H9 (cell line): Measurements from ENCODE around the gene RASA3. TPM values are rescaled to one million over a fixed set of nuclear protein-coding genes. Genes with fewer than 3 reads are reported as not detected.
A peak's percentile ranks its signal among the peaks of the same experiment; 100 is the strongest.

Source experiments
- DNase-seq: peaks from one replicate; pipeline ENCODE4 v3.0.0-alpha.2; 2017
- H2AFZ ChIP-seq: one replicate; pipeline ENCODE4 v1.6.1; 2013; ENCODE audit warnings: mild to moderate bottlenecking, low read length, control low read depth, moderate library complexity
- H2AK5ac ChIP-seq: 2 replicates; pipeline ENCODE4 v1.6.1; 2013; ENCODE audit warnings: low read length, control low read depth, mixed read lengths; ENCODE audit not compliant: insufficient read length
- H2BK120ac ChIP-seq: one replicate; pipeline ENCODE4 v1.6.1; 2013; ENCODE audit warnings: low read depth, mild to moderate bottlenecking, low read length, control low read depth, inconsistent platforms; ENCODE audit not compliant: poor library complexity, severe bottlenecking
- H2BK12ac ChIP-seq: 2 replicates; pipeline ENCODE4 v1.6.1; 2013; ENCODE audit warnings: low read length, control low read depth, mixed read lengths, low read depth; ENCODE audit not compliant: insufficient read length
- H2BK15ac ChIP-seq: 2 replicates; pipeline ENCODE4 v1.6.1; 2013; ENCODE audit warnings: low read depth, low read length, control low read depth
- H2BK20ac ChIP-seq: one replicate; pipeline ENCODE4 v1.6.1; 2013; ENCODE audit warnings: low read depth, mild to moderate bottlenecking, low read length, control low read depth, inconsistent platforms; ENCODE audit not compliant: poor library complexity, severe bottlenecking
- H2BK5ac ChIP-seq: 2 replicates; pipeline ENCODE4 v1.6.1; 2013; ENCODE audit warnings: low read length, control low read depth, mixed read lengths; ENCODE audit not compliant: insufficient read length
- H3K14ac ChIP-seq: 2 replicates; pipeline ENCODE4 v1.6.1; 2013; ENCODE audit warnings: low read length, control low read depth; ENCODE audit not compliant: insufficient read depth
- H3K18ac ChIP-seq: 2 replicates; pipeline ENCODE4 v1.6.1; 2013; ENCODE audit warnings: low read depth, mild to moderate bottlenecking, mixed read lengths, low read length, control low read depth; ENCODE audit not compliant: insufficient read length
- H3K23ac ChIP-seq: 2 replicates; pipeline ENCODE4 v1.6.1; 2013; ENCODE audit warnings: low read length, control low read depth, mixed read lengths, low read depth; ENCODE audit not compliant: insufficient read length
- H3K23me2 ChIP-seq: 2 replicates; pipeline ENCODE4 v1.6.1; 2013; ENCODE audit warnings: low read depth, mild to moderate bottlenecking, mixed read lengths, low read length, control low read depth; ENCODE audit not compliant: insufficient read length, poor library complexity, severe bottlenecking
- H3K27ac ChIP-seq: 2 replicates; pipeline ENCODE4 v1.5.1; 2013; ENCODE audit warnings: low read length, control low read depth, mixed read lengths, low read depth; ENCODE audit not compliant: insufficient read length
- H3K27me3 ChIP-seq: 2 replicates; pipeline ENCODE4 v1.6.1; 2013; ENCODE audit warnings: low read length, control low read depth, inconsistent platforms; ENCODE audit not compliant: insufficient read depth
- H3K4ac ChIP-seq: 2 replicates; pipeline ENCODE4 v1.6.1; 2013; ENCODE audit warnings: low read depth, mild to moderate bottlenecking, control low read depth, inconsistent platforms, low read length, moderate library complexity
- H3K4me1 ChIP-seq: 2 replicates; pipeline ENCODE4 v1.6.1; 2013; ENCODE audit warnings: low read length, control low read depth, inconsistent platforms; ENCODE audit not compliant: insufficient read depth
- H3K4me2 ChIP-seq: 2 replicates; pipeline ENCODE4 v1.6.1; 2013; ENCODE audit warnings: low read length, control low read depth, mixed read lengths; ENCODE audit not compliant: insufficient read length, insufficient read depth
- H3K56ac ChIP-seq: 2 replicates; pipeline ENCODE4 v1.6.1; 2013; ENCODE audit warnings: low read depth, mild to moderate bottlenecking, mixed read lengths, low read length, control low read depth; ENCODE audit not compliant: insufficient read length
- H3K79me1 ChIP-seq: 2 replicates; pipeline ENCODE4 v1.6.1; 2013; ENCODE audit warnings: low read depth, mild to moderate bottlenecking, moderate library complexity, low read length, control low read depth, inconsistent platforms; ENCODE audit not compliant: insufficient read depth, poor library complexity, severe bottlenecking
- H3K79me2 ChIP-seq: 2 replicates; pipeline ENCODE4 v1.6.1; 2013; ENCODE audit warnings: low read length, control low read depth, inconsistent platforms; ENCODE audit not compliant: insufficient read depth
- H3K9ac ChIP-seq: 2 replicates; pipeline ENCODE4 v1.6.1; 2013; ENCODE audit warnings: low read length, control low read depth, mixed read lengths; ENCODE audit not compliant: insufficient read length; ENCODE audit errors: extremely low read depth
- H3K9me3 ChIP-seq: one replicate; pipeline ENCODE4 v1.6.1; 2013; ENCODE audit warnings: low read depth, low read length, inconsistent platforms; ENCODE audit not compliant: control insufficient read depth
- H3T11ph ChIP-seq: one replicate; pipeline ENCODE4 v1.6.1; 2013; ENCODE audit warnings: mild to moderate bottlenecking, low read length, control low read depth, inconsistent platforms
- H4K20me1 ChIP-seq: one replicate; pipeline ENCODE4 v1.6.1; 2013; ENCODE audit not compliant: control insufficient read depth, insufficient read length, insufficient read depth
- H4K5ac ChIP-seq: 2 replicates; pipeline ENCODE4 v1.6.1; 2013; ENCODE audit warnings: low read depth, mild to moderate bottlenecking, mixed read lengths, low read length, control low read depth; ENCODE audit not compliant: insufficient read length
- H4K8ac ChIP-seq: replicated peaks from 2 replicates; pipeline ENCODE4 v1.6.1; 2013; ENCODE audit warnings: low read length, control low read depth, mixed read lengths, low read depth; ENCODE audit not compliant: insufficient read length
- H4K91ac ChIP-seq: 2 replicates; pipeline ENCODE4 v1.6.1; 2013; ENCODE audit warnings: low read depth, mild to moderate bottlenecking, moderate library complexity, mixed read lengths, low read length, control low read depth; ENCODE audit not compliant: insufficient read length
- H3K27ac Mint-ChIP-seq, 3 experiments: 2 replicates in 2 of 3; 3 replicates in 1 of 3; pipeline ENCODE4 v1.8.0; 2020 to 2021; ENCODE audit warnings: mixed read lengths in 3 of 3, mild to moderate bottlenecking in 1 of 3, moderate library complexity in 1 of 3
- H3K27me3 Mint-ChIP-seq: 2 replicates; pipeline ENCODE4 v1.8.0; 2021; ENCODE audit warnings: low read depth, mild to moderate bottlenecking, moderate library complexity, mixed read lengths
- H3K36me3 Mint-ChIP-seq, 3 experiments: 2 replicates in 2 of 3; 3 replicates in 1 of 3; pipeline ENCODE4 v1.8.0; 2020 to 2021; ENCODE audit warnings: low read depth in 3 of 3, mixed read lengths in 3 of 3; ENCODE audit not compliant: insufficient read depth in 1 of 3
- H3K4me1 Mint-ChIP-seq, 2 experiments: 2 replicates each; pipeline ENCODE4 v1.8.0; 2020; ENCODE audit warnings: mixed read lengths in 2 of 2
- H3K4me3 Mint-ChIP-seq, 2 experiments: 2 replicates in 1 of 2; 3 replicates in 1 of 2; pipeline ENCODE4 v1.8.0; 2020 to 2021; ENCODE audit warnings: mild to moderate bottlenecking in 2 of 2, mixed read lengths in 2 of 2, moderate library complexity in 1 of 2
- H3K9me3 Mint-ChIP-seq, 2 experiments: 2 replicates in 1 of 2; 3 replicates in 1 of 2; pipeline ENCODE4 v1.8.0; 2020; ENCODE audit warnings: mild to moderate bottlenecking in 2 of 2, mixed read lengths in 2 of 2, moderate library complexity in 1 of 2
- WGBS: extraction: QIAGEN DNeasy Blood & Tissue Kit; methylation state at CpG from one replicate; pipeline ENCODE4 v1.1.7; 2013; ENCODE audit warnings: missing lambda C conversion rate, low lambda C conversion rate, mixed read lengths; ENCODE audit not compliant: insufficient read length; ENCODE audit errors: extremely low coverage; 5-methylcytosine and 5-hydroxymethylcytosine counted together
- total RNA-seq: library from RNA; stranded (reverse); gene quantifications from 2 replicates; pipeline ENCODE4 v1.2.1, GENCODE V29; 2021
- TF ChIP-seq, protein P1 (sequence below): fragments of 200-600 bp; sonication (generic); conservative IDR thresholded peaks from 3 replicates; pipeline ENCODE4 v1.8.0; 2021; ENCODE audit warnings: antibody characterized with exemption, mild to moderate bottlenecking

Gene RASA3
- total RNA-seq, 1 experiment from 2014 or later = 12.3 TPM

DNA sequence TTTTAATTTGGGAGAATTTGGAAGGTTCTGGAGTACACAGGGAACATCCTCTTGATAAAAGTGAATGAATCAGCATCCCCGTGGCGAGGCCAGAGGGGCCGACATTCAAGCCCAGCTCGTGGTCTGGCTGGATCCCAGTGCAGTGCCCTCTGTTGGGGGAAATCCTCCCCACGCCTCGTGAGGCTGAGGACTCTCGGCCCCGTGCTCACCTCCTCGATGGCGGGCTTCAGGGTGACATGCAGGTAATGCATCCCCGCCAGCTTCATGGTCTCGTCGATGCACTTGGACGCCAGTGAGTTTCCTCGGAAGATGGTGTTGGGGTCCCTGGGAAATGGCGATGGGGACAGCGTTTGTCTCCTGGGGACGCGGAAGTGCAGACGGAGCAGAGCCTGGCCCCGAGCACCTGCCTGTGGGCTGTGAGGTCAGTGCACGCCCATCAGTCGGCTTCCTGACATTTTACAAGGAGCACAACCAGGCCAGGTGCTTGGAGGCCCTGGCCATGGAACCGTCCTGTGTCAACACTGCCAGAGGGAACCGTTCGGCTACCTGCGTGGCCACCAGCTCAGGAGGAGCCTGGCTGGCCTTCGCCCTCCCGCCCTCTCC, 115.3 kb downstream of the RASA3 start:
- no peak overlapping the region for H3T11ph ChIP-seq
- Mint-ChIP-seq H3K9me3 (no peaks in the 10 kb centered on the region), H3K4me3 (no peak overlapping the region), H3K36me3 (peaks cover 0 to 11% (median 5%) of the 10 kb centered on the region in 3 experiments; a peak in 5 of 7 replicates), H3K27ac (peak overlapping the region in 2 of 3 experiments; percentile 29 to 53; a peak in 3 of 7 replicates), H3K27me3 (no peaks in the 10 kb centered on the region), H3K4me1 (peaks cover 0 to 18% of the 10 kb centered on the region in 2 experiments; a peak in 2 of 4 replicates)
- H3K79me1 ChIP-seq = no peaks in the 10 kb centered on the region
- H2BK12ac ChIP-seq = no peak overlapping the region
- no peak overlapping the region for H4K8ac ChIP-seq
- no CpG with 5 or more reads among the region's 29 CpGs for WGBS
- H3K27me3 ChIP-seq = no peaks in the 10 kb centered on the region
- H2BK120ac ChIP-seq = no peak overlapping the region
- H3K4me1 ChIP-seq = no peaks in the 10 kb centered on the region
- H3K9me3 ChIP-seq = no peaks in the 10 kb centered on the region
- TF ChIP-seq, protein P1, sequence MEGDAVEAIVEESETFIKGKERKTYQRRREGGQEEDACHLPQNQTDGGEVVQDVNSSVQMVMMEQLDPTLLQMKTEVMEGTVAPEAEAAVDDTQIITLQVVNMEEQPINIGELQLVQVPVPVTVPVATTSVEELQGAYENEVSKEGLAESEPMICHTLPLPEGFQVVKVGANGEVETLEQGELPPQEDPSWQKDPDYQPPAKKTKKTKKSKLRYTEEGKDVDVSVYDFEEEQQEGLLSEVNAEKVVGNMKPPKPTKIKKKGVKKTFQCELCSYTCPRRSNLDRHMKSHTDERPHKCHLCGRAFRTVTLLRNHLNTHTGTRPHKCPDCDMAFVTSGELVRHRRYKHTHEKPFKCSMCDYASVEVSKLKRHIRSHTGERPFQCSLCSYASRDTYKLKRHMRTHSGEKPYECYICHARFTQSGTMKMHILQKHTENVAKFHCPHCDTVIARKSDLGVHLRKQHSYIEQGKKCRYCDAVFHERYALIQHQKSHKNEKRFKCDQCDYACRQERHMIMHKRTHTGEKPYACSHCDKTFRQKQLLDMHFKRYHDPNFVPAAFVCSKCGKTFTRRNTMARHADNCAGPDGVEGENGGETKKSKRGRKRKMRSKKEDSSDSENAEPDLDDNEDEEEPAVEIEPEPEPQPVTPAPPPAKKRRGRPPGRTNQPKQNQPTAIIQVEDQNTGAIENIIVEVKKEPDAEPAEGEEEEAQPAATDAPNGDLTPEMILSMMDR = peak; percentile 60
- no peak overlapping the region for H3K27ac ChIP-seq
- no peaks in the 10 kb centered on the region for H3K23me2 ChIP-seq
- H3K4me2 ChIP-seq = no peak overlapping the region
- no peak overlapping the region for H2AK5ac ChIP-seq
- H4K91ac ChIP-seq = no peak overlapping the region
- H3K79me2 ChIP-seq = no peaks in the 10 kb centered on the region
- H2BK15ac ChIP-seq = no peak overlapping the region
- no peak overlapping the region for H4K5ac ChIP-seq
- H2BK5ac ChIP-seq = no peak overlapping the region
- H2AFZ ChIP-seq = no peak overlapping the region
- no peak overlapping the region for H3K14ac ChIP-seq
- H3K9ac ChIP-seq = no peak overlapping the region
- H3K4ac ChIP-seq = no peak overlapping the region
- peak; percentile 58 for DNase-seq
- no peak overlapping the region for H3K23ac ChIP-seq
- no peak overlapping the region for H3K56ac ChIP-seq
- no peak overlapping the region for H2BK20ac ChIP-seq
- no peak overlapping the region for H3K18ac ChIP-seq
- H4K20me1 ChIP-seq = no peaks in the 10 kb centered on the region
